K562 (cell line): ENCODE results near the gene BTBD2.

Experiments used
- POLR2AphosphoS2 ChIP-seq: IDR thresholded peaks from 2 replicates; pipeline ENCODE4 v1.6.1; 2012; ENCODE audit warnings: low read length, improper control_type of control experiment
- TF ChIP-seq, protein P1 (sequence below), 2 experiments: IDR thresholded peaks; 2 replicates each; pipeline ENCODE4 v1.6.1; 2011; ENCODE audit warnings: borderline replicate concordance in 1 of 2, control low read depth in 1 of 2, low read depth in 1 of 2, low read length in 1 of 2, mild to moderate bottlenecking in 1 of 2, mixed read lengths in 1 of 2, moderate library complexity in 1 of 2; ENCODE audit not compliant: insufficient read depth in 1 of 2, insufficient read length in 1 of 2, poor library complexity in 1 of 2, severe bottlenecking in 1 of 2; ENCODE audit errors: extremely low read depth in 1 of 2
- TF ChIP-seq, protein P2 (sequence below), 3 experiments: IDR thresholded peaks in 2 of 3; conservative IDR thresholded peaks in 1 of 3; 2 replicates each; pipeline ENCODE4 v1.5.1; 2011 to 2012; ENCODE audit warnings: low read length in 3 of 3, mild to moderate bottlenecking in 3 of 3, control low read depth in 2 of 3, improper control_type of control experiment in 1 of 3, inconsistent platforms in 1 of 3, low read depth in 1 of 3, mixed read lengths in 1 of 3, moderate library complexity in 1 of 3; ENCODE audit not compliant: insufficient read depth in 2 of 3
- TF ChIP-seq, protein P3 (sequence below): sonication (generic); formaldehyde crosslinking; IDR thresholded peaks from 2 replicates; pipeline ENCODE4 v1.4.0; 2020; ENCODE audit warnings: mild to moderate bottlenecking, missing genetic modification reagents

DNA sequence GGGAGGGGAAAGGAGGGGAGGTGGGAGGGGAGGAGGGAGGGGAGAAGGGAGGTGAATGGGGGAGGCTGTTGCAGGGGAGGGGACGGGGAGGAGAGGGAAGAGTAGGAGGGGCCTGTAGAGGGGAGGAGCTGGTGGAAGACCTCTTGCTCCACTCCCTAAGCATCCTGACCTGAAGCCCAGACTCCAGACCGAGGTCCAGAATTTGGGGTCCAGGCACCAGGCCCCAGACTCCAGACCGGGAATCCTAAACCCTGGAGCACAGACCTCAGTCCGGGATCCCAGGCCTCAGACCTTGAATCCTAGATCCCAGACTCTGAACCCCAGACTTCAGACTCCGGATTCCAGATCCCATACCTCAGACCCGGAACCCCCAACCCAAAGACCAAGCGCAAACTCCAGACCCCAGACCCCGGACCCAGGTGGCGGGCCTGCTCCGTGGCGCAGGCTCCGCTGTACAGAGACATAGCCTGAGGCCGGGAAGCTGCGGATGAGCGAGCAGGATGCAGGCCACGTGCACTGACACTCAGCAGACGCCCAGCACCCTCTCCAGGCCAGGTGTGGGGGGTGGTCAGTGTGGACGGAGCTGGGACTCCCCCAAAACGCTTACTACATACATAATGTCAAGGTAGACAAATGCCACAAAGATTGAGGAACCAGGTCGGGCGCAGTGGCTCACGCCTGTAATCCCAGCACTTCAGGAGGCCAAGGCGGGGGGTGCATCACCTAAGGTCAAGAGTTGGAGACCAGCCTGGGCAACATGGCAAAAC, 710 bp upstream of the BTBD2 start:
- TF ChIP-seq, protein P1, sequence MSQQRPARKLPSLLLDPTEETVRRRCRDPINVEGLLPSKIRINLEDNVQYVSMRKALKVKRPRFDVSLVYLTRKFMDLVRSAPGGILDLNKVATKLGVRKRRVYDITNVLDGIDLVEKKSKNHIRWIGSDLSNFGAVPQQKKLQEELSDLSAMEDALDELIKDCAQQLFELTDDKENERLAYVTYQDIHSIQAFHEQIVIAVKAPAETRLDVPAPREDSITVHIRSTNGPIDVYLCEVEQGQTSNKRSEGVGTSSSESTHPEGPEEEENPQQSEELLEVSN (IDR thresholded peaks at IDR 0.05; ENCODE audit: borderline replicate concordance in 1 of 2, extremely low read depth in 1 of 2, insufficient read depth in 1 of 2, insufficient read length in 1 of 2, low read depth in 1 of 2, low read length in 1 of 2, poor library complexity in 1 of 2, severe bottlenecking in 1 of 2): no peak
- TF ChIP-seq, protein P2, sequence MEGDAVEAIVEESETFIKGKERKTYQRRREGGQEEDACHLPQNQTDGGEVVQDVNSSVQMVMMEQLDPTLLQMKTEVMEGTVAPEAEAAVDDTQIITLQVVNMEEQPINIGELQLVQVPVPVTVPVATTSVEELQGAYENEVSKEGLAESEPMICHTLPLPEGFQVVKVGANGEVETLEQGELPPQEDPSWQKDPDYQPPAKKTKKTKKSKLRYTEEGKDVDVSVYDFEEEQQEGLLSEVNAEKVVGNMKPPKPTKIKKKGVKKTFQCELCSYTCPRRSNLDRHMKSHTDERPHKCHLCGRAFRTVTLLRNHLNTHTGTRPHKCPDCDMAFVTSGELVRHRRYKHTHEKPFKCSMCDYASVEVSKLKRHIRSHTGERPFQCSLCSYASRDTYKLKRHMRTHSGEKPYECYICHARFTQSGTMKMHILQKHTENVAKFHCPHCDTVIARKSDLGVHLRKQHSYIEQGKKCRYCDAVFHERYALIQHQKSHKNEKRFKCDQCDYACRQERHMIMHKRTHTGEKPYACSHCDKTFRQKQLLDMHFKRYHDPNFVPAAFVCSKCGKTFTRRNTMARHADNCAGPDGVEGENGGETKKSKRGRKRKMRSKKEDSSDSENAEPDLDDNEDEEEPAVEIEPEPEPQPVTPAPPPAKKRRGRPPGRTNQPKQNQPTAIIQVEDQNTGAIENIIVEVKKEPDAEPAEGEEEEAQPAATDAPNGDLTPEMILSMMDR (IDR thresholded peaks at IDR 0.05 in 2 of 3, conservative IDR thresholded peaks at IDR 0.05 in 1 of 3; ENCODE audit: insufficient read depth in 2 of 3, low read depth in 1 of 3, low read length in 3 of 3): no peak
- no peak for TF ChIP-seq POLR2AphosphoS2
- TF ChIP-seq, protein P3, sequence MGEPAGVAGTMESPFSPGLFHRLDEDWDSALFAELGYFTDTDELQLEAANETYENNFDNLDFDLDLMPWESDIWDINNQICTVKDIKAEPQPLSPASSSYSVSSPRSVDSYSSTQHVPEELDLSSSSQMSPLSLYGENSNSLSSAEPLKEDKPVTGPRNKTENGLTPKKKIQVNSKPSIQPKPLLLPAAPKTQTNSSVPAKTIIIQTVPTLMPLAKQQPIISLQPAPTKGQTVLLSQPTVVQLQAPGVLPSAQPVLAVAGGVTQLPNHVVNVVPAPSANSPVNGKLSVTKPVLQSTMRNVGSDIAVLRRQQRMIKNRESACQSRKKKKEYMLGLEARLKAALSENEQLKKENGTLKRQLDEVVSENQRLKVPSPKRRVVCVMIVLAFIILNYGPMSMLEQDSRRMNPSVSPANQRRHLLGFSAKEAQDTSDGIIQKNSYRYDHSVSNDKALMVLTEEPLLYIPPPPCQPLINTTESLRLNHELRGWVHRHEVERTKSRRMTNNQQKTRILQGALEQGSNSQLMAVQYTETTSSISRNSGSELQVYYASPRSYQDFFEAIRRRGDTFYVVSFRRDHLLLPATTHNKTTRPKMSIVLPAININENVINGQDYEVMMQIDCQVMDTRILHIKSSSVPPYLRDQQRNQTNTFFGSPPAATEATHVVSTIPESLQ: no peak
